ENCODE data around the gene SHROOM3. TPM values are rescaled to one million over a fixed set of nuclear protein-coding genes. Genes with fewer than 3 reads are reported as not detected.

Gene SHROOM3
- total RNA-seq, 1 donor from 2014 or later: 62.0 TPM

DNA sequence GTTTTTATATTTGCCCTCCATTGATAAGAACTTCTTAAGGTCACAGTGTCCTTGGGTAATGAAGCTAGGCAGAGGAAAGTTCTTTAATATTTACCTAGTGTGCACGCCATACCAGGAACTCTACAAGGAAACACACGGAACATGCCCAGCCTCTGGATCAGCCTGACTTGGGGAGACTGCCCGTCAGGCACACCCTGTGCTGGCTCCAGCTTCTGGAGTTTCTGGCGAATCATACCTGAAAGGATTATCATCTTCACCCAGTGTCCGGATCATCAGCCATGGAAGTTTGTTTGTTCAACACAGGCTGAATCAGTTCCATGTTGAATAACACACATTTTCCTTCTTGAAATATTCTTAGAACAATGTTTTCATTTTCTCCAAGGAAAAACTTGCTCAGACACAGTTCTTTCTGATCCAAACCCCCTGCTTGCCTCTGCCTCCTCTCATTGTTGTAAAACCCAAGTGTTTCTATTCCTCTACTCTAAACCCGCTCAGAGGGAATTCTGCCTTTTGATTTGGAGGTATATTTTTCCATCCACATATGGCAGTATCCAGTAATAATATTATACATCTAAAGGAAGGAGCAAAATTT lies 176.7 kb downstream of the SHROOM3 start:
- Histone ChIP-seq H3K27me3 (ENCODE audit: low read depth) (no peaks in the 10 kb centered on the region), H3K4me1 (peaks cover 23% of the 10 kb centered on the region), H3K27ac (peak overlapping the region; percentile 72), H3K4me3 (no peak overlapping the region), H3K9me3 (no peaks in the 10 kb centered on the region), H3K36me3 (no peaks in the 10 kb centered on the region)
- TF ChIP-seq, protein P1, sequence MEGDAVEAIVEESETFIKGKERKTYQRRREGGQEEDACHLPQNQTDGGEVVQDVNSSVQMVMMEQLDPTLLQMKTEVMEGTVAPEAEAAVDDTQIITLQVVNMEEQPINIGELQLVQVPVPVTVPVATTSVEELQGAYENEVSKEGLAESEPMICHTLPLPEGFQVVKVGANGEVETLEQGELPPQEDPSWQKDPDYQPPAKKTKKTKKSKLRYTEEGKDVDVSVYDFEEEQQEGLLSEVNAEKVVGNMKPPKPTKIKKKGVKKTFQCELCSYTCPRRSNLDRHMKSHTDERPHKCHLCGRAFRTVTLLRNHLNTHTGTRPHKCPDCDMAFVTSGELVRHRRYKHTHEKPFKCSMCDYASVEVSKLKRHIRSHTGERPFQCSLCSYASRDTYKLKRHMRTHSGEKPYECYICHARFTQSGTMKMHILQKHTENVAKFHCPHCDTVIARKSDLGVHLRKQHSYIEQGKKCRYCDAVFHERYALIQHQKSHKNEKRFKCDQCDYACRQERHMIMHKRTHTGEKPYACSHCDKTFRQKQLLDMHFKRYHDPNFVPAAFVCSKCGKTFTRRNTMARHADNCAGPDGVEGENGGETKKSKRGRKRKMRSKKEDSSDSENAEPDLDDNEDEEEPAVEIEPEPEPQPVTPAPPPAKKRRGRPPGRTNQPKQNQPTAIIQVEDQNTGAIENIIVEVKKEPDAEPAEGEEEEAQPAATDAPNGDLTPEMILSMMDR (IDR thresholded peaks at IDR 0.05): no peak
- DNase-seq (no peak), ATAC-seq (peak; percentile 77 to 84)
- intact Hi-C loops (cut with DNase I): no loop called here

DNA sequence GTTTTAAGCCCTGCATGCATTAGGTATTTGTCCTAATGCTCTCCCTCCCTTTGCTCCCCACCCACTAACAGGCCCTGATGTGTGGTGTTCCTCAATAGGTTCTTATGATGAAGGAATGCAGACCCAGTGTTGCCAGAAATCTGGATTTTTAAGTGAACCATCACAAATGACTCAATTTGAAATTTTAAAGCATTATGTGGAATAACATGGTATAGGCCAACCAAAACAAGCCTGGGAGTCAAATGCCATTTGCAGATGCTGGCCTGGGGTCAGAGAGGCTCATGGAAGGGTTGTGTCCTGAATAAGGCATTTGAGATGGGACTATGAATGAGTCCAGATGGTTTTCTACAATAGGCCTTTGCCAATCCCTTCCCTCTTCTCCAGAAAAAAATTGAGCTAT lies 179.6 kb downstream of the SHROOM3 start:
- Histone ChIP-seq H3K27ac (no peak overlapping the region), H3K4me3 (no peak overlapping the region), H3K4me1 (peaks cover 18% of the 10 kb centered on the region), H3K36me3 (no peaks in the 10 kb centered on the region), H3K9me3 (no peaks in the 10 kb centered on the region), H3K27me3 (ENCODE audit: low read depth) (no peaks in the 10 kb centered on the region)
- DNase-seq (no peak), ATAC-seq (no peak)
- TF ChIP-seq, protein P1 (IDR thresholded peaks at IDR 0.05): no peak
- intact Hi-C loops (cut with DNase I): no loop called here

DNA sequence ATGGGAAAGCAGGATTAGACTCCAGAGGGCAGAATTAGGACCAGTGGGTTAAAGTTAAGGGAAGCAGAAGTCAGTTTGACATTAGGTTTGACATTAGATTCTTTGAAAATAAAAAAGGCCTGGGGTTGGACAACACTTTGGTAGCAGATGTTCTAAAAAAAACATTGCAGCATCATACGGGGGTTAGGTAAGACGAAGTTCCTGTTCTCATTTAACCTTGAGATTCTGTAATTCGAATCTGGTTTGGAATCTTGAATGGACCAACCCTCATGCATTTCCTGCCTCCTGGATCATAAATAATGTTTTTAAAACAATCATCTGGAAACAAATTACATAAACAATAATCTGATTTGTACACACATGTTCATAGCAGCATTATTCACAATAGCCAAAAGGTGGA lies 181.0 kb downstream of the SHROOM3 start:
- TF ChIP-seq, protein P1 (IDR thresholded peaks at IDR 0.05): no peak
- intact Hi-C loops (cut with DNase I): no loop called here
- H3K27ac ChIP-seq: no peak overlapping the region
- no peaks in the 10 kb centered on the region for H3K27me3 ChIP-seq (ENCODE audit: low read depth)
- DNase-seq (no peak), ATAC-seq (no peak)
- no peak overlapping the region for H3K4me3 ChIP-seq
- H3K4me1 ChIP-seq: peaks cover 12% of the 10 kb centered on the region
- H3K9me3 ChIP-seq: no peaks in the 10 kb centered on the region
- no peaks in the 10 kb centered on the region for H3K36me3 ChIP-seq

DNA sequence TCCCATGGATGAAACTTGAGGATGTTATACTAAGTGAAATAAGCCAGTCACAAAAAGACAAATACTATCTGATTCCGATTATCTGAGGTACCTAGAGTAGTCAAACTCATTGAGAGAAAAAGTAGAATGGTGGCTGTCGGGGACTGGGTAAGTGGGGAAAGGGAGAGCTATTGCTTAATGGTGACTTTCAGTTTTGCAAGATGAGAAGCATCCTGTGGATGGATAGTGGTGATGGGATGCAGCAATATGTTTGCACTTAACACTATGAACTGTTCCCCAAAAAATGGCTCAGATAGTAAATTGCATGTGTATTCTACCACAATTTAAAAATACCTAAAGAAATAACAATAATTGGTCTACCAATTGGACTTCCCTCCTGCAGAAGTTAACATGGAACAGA lies 181.5 kb downstream of the SHROOM3 start:
- DNase-seq (no peak), ATAC-seq (no peak)
- Histone ChIP-seq H3K36me3 (no peaks in the 10 kb centered on the region), H3K4me1 (peaks cover 12% of the 10 kb centered on the region), H3K4me3 (no peak overlapping the region), H3K27ac (no peak overlapping the region), H3K9me3 (no peaks in the 10 kb centered on the region), H3K27me3 (ENCODE audit: low read depth) (no peaks in the 10 kb centered on the region)
- TF ChIP-seq, protein P1 (IDR thresholded peaks at IDR 0.05): no peak
- intact Hi-C loops (cut with DNase I): no loop called here

DNA sequence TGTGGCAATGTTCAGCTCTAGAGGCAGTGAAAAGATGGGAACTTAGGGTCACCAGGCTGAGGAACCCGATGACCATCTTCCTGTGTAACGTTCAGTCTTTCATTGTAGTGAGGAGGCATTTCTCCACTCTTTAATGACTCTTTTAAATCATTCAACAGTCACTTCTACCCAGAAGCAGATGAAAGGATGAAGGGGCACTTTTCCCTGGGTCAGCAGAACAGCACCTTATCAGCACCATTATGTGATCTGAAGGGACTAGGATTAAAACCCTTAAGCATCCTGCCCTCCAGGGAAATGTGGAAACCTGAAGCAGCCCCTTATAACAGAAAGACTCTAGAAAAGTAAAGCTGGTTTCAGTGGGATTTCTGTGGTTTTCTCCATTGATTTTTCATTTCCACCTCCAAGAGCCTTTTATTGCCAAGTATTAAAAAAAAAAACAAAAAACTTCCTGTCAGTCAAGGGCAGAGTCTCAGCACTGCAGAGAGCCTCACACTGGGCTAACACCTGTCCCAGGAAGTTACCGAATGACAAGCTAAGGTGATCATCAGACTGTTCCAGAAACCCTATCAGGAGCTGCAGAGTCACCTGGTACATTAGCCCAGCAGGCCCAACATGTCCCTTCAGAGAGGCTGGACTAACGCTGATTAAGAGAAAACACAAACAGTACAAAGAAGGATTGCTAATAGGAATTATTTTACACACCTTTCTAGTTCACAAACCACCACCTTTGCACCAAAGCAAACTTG lies 185.9 kb downstream of the SHROOM3 start:
- Histone ChIP-seq H3K27me3 (ENCODE audit: low read depth) (no peaks in the 10 kb centered on the region), H3K4me3 (no peak overlapping the region), H3K27ac (peak overlapping the region; percentile 83), H3K4me1 (peaks cover 34% of the 10 kb centered on the region), H3K36me3 (no peaks in the 10 kb centered on the region), H3K9me3 (no peaks in the 10 kb centered on the region)
- intact Hi-C loops (cut with DNase I): no loop called here
- TF ChIP-seq, protein P1 (IDR thresholded peaks at IDR 0.05): no peak
- ATAC-seq: no peak
- DNase-seq: no peak
